GM12865 (cell line): ENCODE data around the gene DENND1A.

ENCODE experiments used
- DNase-seq: peaks from one replicate; pipeline ENCODE4 v3.0.0; 2010; ENCODE audit warnings: low read depth
- H3K4me3 ChIP-seq: 2 replicates; pipeline ENCODE4 v1.5.1; 2011; ENCODE audit warnings: mild to moderate bottlenecking, low read depth, low read length, control low read depth
- CTCF ChIP-seq: IDR thresholded peaks from 2 replicates; pipeline ENCODE4 v1.5.1; 2011; ENCODE audit warnings: low read length, control low read depth, low read depth, inconsistent platforms; ENCODE audit not compliant: insufficient read depth; ENCODE audit errors: missing control alignments

Gene DENND1A

GRCh38 chr9:123513554-123513953, 416.4 kb downstream of the DENND1A start:
- no peak for DNase-seq
- TF ChIP-seq CTCF, result no peak
- H3K4me3 ChIP-seq, result no peak overlapping the region

GRCh38 chr9:123511326-123512277, 418.3 kb downstream of the DENND1A start:
- TF ChIP-seq CTCF, result no peak
- H3K4me3 ChIP-seq, result no peak overlapping the region
- no peak for DNase-seq

GRCh38 chr9:123509646-123510045, 420.3 kb downstream of the DENND1A start:
- TF ChIP-seq CTCF, result no peak
- DNase-seq, result no peak
- no peak overlapping the region for H3K4me3 ChIP-seq

- DNase-seq, result no peak
- H3K4me3 ChIP-seq, result no peak overlapping the region
- no peak for TF ChIP-seq CTCF
These were observed 421.9 kb downstream of the DENND1A start for GRCh38 chr9:123508048-123508447.

- no peak for DNase-seq
- no peak for TF ChIP-seq CTCF
- no peak overlapping the region for H3K4me3 ChIP-seq
These were observed 424.4 kb downstream of the DENND1A start for GRCh38 chr9:123505496-123505895.

- H3K4me3 ChIP-seq, result no peak overlapping the region
- DNase-seq, result no peak
- no peak for TF ChIP-seq CTCF
These were observed 429.6 kb downstream of the DENND1A start for GRCh38 chr9:123500336-123500735.

GRCh38 chr9:123497830-123498229, 432.1 kb downstream of the DENND1A start:
- no peak for TF ChIP-seq CTCF
- H3K4me3 ChIP-seq, result no peak overlapping the region
- DNase-seq, result no peak
